NCI-H187 (cell line): ENCODE results near the gene PLXNA4.
A peak's percentile ranks its signal among the peaks of the same experiment; 100 is the strongest.

ENCODE experiments used
- DNase-seq, 2 experiments: peaks; one replicate each; lab custom pipeline; 2025; lab: John Stamatoyannopoulos, UW

PLXNA4 gene

DNA sequence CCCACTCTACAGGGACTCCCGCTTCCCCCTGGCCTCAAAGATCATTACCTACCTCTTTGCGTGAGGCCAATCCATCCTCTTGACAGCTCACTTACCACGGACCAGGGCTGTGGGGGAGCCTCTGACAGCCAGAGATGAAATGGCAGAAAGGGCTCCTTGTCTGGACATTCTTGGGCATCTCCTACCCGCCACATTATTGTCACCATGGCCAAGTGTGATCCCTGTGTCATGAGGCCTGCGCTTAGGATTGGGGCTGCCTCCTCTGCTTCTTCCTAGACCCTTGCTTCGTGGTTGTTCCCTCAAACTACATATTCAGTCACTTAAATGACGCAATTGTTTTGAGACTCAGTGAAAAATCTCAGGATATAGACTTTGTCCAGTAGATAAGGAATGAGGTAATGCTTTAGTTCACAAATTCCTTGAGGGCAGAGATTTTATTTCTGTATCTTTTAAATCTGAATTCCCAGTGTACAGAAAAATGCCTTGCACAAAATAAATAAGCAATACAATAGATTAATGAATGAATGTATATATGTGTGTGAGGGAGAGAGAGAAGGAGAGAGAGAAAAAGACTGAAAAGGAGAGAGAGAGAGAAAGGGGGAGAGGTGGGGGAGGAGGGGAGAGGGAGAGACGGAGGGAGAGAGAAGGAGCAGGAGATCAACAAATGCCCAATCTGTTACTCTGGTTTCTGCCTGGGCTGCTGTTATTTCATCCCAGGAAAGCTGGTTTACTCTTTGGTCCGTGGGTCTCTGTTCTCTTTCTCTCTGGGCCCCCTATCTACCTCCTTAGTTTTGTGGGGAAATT lies 159.0 kb downstream of the PLXNA4 start:
- no peak for DNase-seq

DNA sequence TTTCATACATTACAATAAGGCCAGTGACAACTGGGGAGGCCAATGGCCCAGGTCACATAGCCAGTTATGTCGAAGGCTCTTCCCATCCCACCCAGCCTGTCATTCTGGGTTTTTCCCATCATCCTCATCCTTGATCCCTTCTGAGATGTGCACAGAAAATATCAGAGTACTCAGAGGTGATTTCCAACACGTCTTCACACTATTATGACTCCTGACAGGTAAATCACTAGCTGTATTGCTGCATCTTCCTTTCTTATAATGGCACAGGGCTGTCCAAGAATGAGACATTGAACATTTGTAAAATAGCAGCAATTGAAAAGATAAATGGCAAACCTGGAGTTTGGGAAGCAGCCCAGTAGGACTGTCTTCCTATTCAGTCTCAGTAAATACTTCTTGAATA lies 159.9 kb downstream of the PLXNA4 start:
- DNase-seq: no peak

DNA sequence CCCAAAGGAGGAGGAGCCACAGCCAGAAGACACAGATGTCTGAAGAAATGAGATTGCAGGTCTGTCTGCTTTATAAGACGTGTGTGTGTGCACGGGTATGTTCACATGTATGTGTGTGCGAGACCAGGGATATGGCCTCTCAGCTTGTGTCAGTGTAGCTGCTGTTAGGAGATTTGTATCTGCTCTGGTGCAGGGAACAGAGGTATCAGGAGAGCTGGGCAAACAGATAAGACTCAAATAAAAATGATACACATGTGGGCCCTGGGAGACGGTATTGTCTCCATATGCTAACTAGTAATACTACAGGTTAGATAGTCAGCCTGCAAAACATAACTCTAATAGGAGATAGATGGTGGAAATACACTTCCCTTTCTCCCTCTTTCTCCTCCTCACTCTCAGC lies 161.0 kb downstream of the PLXNA4 start:
- DNase-seq: no peak

DNA sequence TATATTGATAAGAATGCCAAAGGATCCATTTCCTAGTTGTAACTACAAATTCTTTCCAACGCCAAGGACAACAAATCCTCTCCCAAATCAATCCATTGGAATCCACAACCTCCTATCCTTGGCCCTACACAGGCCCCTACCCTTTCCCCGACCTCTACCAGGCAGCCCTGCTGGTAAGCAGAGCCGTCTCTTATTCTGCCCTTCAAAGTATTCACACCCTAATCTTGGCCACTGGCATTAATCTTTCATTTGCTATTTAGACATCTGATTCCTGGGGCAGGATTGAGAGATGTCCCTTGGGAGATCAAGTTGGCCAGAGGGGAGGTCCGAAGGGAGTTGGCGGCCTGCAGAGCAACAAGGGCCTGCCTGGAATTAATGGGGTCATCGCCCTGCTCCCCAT lies 161.4 kb downstream of the PLXNA4 start:
- no peak for DNase-seq

DNA sequence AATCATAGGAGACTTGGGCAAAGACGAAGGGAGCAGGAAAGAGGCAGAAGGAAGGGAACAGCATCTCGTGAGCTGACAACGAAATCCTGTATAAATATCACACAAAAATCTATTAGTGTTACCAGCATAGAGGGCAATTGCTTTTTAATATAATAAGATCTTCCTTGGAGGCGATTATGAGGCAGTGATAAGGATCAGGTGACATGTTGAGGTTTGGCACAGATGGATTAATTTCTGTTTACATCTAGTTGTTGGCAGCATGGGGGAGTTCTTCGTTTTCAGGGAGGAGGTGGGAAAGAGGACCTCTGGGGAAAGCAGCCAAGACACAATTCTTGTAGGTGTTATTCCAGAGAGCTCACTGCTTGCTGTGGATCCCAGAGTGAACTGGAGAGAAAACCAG lies 163.8 kb downstream of the PLXNA4 start:
- DNase-seq: no peak

DNA sequence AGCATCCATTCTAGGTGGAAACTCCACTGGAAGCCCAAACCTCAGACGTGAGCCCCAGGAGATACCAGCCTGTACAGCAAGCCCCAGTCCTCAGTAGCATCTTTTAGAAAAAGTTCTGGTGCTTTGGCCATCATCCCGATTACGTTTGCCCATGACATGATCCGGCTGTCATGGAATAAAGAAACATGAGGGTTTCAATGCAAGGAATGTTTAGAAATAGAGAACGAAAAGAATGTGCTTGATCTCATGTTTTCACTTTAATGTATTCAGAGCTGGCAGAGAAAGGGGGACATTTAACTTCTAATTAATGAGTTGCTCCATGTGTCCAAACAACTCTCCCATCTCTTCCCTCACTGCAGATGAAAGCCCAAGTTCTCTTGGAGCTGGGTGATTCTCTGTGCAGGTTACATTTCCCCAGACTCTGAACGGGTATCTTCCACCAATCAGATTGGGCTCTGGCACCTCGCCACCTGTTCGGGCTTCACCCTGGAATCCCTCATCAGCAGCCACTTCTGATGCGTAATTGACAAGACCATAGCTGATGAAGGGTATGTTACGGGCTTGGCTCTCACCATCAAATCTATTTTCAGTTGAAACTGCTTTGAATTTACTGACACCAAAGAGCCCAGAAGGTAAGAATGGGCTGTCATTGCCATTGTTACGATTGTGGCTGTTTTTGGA lies 165.3 kb downstream of the PLXNA4 start:
- DNase-seq: no peak

DNA sequence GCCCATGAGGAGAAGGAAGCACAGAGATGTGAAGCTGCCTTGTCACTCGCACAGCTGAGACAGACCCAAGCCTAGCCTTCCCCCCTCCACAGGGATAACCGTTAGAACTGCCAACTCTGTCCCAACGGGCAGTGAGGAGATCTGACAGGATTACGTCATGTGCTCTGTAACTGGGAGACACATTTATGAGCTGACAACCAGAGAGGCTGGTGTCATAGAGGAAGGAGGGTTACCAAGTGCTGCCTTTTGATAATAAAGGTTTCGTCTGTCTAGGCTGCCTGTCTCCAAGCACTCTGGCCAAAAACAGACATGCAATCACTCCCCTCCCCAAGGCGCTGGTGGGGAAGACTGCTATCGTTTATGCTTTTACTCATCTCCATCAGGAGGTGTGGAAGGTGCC lies 165.9 kb downstream of the PLXNA4 start:
- no peak for DNase-seq

DNA sequence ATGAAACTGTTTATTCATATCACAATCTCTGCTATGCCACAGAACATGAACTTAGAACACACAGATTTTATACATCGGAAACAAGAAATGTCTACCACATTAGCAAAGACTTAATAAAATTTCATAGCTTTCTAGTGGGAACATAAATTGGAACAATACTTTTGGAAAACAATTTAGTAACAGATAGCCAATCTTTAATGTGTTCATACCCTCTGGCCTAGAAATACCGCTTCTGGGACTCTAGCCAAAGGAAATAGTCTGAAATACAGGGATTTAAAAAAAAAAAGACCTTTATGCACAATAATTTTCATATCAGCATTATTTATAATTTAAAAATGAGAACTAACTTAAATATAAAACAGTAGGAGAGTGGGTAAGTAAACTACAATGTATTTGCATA lies 168.5 kb downstream of the PLXNA4 start:
- DNase-seq: no peak

DNA sequence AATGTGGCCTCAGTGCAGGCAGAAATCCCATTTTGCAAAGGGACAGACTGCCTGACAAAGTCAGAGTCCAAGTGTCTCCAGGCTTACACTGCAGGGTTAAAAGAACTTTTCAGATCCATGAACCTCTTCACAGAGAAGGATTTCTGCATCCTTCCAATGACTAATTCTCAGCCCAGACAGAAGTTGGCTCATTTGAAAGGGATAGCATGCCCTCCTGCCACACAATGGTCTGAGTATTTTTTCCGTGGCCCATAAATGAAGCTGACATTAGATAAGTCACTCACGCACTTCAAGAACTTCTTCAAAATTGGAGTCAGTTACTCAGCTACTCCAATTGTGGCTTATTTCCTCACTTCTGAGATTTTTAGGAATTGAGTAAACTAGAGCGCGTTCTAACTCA lies 170.2 kb downstream of the PLXNA4 start:
- no peak for DNase-seq

DNA sequence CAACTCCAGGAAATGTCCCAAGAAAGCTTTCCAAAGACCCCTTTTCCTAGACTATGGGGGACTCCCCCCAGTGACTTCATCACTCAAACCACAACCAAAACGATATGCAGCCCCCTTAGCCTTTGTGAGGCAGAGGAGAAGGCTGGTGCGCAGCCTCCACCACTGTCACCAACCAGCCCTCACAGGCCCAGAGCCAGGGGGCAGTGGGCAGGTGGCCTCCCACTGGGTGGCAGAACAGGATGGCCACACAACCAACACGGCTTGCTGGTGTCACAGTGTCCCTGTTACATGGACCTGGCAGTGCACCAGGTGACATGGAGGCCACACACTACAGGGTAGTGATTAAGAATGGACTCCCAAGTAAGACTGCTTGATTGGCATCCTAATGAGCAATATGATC lies 172.0 kb downstream of the PLXNA4 start:
- no peak for DNase-seq

DNA sequence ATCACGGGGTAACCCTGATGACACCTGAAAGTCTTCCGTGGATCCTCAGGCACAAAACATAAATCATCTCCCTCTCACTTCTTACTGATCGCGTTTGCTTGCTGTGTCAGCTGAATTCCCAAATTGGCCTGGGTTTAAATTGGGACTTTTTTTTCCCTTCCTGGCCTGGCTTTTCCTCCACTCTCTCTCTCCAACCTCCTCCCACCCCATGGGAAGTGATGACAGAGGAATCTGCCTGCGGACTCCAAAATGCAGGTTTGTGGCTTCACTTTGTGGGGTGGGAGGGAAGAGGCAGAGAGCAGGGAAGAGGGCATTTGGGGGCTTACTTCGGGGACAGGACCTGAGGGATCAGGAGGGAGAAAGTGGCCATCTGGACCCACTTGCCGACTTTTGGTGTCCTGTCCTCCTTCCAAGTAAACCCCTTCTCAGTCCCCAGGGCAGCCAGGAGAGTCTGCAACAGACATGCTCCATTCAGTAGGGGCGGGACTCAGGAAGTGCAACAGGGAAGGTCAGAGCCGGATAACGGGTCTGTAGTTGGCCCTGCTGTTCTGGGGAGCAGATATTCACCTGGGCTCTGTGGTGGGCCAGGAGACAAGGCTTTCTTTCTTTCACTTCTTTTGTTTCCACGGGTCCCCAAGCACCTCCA lies 172.7 kb downstream of the PLXNA4 start:
- DNase-seq: no peak

DNA sequence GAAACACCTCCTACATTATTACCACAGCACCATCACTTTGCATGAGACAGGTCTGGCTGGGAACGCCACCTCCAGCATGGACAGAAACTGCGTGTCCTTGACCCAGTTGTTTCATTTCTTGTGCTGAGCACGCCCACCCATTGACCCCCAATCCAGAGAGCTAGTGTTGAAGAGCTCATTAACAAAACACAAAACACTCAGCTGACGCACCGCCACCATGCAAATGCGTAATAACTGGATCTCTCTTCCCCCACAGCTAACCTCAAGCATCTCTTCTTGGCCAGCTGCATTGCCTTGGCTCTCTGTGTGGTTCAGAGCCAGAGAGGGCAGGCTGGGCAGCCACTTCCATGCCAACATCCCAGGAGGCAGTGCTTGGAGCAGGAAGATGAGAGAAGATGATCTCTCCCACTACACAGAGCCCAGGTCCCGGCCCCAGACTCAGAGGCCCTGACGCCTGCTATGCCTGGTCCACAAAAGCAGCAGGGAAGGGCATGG lies 173.5 kb downstream of the PLXNA4 start:
- no peak for DNase-seq

DNA sequence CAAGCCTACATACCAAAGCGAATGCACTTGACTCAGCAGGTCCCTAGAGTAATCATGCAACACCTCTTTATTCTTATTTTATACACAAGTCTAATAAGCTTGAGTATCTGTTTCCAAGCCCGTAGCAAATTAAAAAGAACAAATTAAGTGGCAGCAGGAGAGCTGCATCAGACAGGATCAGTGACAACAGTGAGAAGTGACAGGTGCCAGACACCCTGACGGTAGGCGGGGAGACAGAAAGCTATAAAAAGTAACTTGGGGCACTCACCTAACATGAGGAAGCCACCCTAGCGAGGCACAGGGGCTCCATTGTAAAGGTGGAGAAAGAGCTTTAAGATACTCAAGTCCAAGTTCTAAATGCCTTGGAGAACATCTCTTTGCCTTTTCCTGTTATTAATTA lies 174.2 kb downstream of the PLXNA4 start:
- peak in 1 of 2 experiments; percentile 45 for DNase-seq

DNA sequence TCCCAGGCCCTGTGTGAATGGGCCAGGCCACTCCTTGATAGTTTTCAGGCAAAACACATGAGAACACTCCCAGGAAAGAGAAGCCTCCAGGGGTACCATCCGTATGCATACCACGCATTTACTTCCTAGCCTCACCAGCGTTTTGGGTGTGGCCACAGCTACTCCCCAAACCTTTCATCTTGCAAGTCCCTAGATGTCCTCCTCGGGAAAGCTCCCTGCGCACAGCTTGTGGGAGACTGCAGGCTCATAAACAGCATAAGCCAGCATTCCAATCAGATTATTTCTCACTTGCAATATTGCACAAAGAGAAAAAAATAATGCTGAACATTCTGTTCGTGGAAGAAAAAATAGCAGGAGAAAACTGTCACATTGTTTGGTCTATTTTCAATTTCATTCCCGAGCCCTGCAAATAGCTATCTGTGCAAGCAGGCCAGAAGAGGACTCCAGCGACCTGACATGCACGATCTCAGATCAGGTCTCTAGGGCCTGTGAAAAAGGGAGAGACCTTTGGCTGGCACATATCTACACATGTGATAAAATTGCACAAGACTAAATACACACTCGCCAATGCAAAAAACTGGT lies 175.6 kb downstream of the PLXNA4 start:
- DNase-seq: no peak

DNA sequence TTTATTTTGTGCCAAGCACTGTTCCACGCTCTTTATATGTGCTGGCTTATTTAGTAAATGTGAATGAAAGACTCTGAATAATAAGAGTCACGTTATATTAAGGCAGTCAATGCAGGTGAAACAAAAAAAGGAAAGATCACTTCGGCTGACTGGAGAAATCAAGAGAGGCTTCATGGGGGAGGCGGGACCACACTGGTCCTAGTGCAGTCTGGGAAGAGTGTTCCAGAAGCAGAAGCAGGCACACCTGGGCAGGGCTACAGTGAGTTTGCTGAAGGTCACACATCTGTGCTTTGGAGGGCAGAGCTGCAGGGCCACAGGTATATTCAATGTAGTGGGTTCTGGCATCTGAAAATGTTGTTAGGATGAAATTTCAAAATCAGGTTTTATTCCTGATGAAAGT lies 176.9 kb downstream of the PLXNA4 start:
- DNase-seq: no peak

DNA sequence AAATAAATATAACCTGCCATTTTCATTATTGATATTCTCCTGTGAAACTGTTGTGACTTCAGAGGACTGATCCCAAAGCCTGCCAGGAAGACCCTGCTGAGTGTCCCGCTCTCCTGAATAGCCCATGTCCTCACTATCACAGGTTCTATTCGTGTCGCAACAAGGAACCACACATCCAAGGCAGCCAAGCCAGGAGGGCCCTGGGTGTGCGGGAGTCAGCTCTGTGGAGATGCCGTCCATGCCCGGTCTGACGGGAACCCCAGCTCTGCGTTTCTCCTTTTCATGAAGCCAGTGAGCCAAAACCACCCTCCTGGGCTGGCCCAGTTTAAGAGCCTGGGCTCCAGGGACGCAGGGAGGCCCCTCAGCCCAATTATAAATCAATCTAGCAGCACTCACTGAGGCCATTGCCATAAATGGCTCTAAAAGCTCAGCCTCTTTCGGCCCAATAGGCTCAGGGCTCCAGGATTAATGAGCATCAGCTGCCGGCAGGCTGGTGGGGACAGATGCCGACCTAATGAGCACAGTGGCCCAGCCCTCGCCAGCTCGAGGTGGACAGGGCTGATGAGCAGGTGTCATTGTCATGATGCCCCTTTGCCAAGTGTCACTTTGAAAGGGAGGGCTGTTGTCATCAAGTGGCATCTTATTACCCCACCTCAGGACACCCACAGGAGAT lies 177.9 kb downstream of the PLXNA4 start:
- no peak for DNase-seq

DNA sequence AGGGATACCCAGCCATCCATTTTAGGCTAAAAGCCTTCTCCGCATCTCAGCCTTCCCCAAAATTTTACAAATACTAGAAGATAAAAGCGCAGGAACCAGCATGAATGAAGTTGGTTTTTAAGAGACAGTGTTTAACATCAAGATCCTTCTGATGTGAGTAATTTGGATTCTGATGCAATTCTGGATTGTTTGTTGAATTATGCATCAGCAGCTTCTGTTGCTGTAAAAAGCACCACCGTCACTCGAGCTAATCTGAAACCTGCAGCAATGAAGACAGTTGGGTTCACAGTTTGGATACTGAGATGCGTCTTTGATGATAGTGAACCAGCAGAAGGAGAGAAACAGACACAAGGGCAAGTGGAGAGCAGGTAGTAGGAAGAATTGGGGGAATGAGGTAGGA lies 179.2 kb downstream of the PLXNA4 start:
- no peak for DNase-seq

DNA sequence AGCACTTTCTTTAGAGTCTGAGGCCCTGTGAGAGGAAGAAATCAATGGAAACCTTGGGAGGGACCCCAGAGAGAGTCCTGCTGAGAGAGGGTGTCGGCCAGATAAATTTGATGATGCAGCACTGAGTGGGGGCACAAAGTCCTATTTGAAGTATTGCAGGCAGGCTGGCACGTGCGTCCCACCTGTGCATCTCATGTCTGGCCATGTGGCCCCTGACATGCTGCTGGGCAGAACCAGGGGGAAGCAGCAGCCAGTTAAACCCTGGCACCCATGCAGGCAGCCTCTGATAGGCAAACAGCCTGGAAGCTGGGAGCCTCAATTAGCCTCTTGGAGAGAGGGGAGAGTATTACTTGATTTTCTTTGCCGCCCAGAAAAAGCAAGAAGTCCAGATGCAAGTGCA lies 180.9 kb downstream of the PLXNA4 start:
- DNase-seq: no peak

DNA sequence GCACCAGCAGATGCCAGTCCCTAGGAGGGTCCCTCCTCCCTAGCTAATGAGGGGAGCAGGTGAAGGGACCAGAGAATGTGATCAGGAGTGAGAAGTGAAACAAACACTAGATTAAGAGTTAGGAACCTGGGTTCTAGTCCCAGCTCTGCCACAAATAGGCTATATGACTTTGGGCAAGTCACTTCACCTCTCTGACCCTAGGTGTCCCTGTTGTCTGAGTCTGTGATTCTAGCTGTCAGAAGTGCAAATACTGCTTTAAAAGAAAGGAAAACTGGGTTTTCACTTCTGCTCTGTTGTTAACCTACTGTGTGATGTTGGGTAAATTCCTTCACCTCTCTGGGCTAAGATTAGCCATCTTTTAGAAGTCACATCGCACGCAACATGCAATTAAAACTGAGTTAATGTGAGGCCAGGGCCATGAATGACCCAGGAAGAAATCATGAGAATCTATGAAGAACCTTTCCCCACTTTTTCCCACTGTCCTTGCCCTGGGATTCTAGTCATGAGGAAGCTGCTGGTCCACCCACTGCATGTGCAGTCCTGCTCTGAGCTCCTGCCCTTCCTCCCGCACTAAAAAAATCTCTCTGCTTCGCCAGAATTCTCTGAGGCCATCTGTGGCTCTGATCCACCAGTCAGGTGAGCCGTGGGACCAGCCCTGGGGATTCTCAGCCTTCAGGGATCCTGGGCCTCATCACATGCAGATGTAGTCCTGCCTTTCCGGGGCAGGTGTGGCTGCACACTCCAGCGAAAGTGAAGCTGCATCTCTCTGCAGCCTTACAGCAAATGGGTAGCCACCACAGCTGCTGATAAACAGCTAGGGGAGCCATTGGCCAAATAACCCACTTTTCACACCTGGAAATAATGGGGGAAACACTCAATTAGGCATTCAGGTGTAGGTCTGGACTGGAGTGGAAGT lies 181.7 kb downstream of the PLXNA4 start:
- DNase-seq: no peak

DNA sequence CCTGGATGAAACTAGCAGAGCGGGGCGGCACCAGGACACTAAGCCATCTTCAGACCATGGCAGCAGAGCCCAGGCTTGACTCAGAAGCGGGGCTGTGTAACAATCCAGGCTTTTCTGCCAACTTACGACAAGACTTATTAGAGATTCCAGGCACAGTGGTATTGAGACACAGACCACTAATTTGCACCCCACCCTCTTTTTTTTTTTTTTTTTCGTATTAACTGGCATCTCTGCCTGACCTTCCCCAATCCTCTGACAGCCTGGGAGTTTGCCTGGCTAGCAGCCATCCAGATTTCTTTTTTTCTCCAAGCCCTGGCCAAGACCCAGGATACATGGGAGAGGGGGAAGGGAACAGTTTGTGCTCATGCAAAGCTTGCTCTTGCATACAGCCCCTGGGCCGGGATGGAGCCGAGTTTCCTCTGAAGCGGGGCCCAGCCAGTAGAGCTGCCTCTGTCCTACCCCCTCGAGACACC lies 182.4 kb downstream of the PLXNA4 start:
- DNase-seq: no peak

DNA sequence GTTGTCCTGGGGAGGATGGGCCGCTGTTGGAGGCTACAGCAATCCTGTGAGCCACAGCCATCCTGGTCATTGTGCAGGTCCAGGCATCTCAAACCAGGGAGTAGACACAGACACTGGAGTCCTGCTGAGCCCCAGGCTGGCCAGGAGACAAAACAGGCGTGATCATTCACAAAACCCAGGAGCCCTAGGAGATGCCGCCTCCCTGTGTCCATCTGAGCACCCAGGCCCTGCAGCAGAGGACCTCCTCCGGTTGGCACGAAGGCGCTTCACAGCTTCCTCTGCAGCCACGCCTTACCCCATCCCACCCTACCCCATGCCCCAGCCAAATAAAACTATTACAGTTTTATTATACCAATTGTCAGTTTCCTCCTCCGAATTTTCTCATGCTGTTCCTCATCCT lies 183.6 kb downstream of the PLXNA4 start:
- no peak for DNase-seq
